Measurements from ENCODE around the gene NOL7. TPM values are rescaled to one million over a fixed set of nuclear protein-coding genes. Genes with fewer than 3 reads are reported as not detected.
A peak's percentile ranks its signal among the peaks of the same experiment; 100 is the strongest.

The NOL7 gene
- total and polyA plus RNA-seq, 10 donors, result 44.6 to 73.6 (median 54.0) TPM

GRCh38 chr6:13638014-13638413 is 22.9 kb downstream of the NOL7 start:
- no peaks in the 10 kb centered on the region for H3K9me3 ChIP-seq
- intact Hi-C loops (cut with DNase I; ENCODE audit: low total_unique reads), result no loop called here
- no peak overlapping the region for H3K4me3 ChIP-seq
- WGBS, 5 donors, result 66 to 96% (median 89%) methylated on average over 1 of the region's 1 CpG
- H3K4me1 ChIP-seq, result peaks cover 0 to 46% (median 12%) of the 10 kb centered on the region in 6 donors
- H3K27me3 ChIP-seq (replicated peaks in 1 of 7), result no peaks in the 10 kb centered on the region
- no peak for DNase-seq
- H3K27ac ChIP-seq, result peak overlapping the region in 6 of 8 donors; percentile 20 to 76 (median 70)
- TF ChIP-seq POLR2A (IDR thresholded peaks at IDR 0.05) (no peak), CTCF (IDR thresholded peaks at IDR 0.05 in 8 of 11, conservative IDR thresholded peaks at IDR 0.05 in 3 of 11) (no peak), POLR2AphosphoS5 (IDR thresholded peaks at IDR 0.05) (no peak)
- H3K36me3 ChIP-seq, result peaks cover 0 to 79% (median 34%) of the 10 kb centered on the region in 6 donors

GRCh38 chr6:13638626-13639025 is 23.5 kb downstream of the NOL7 start:
- 46 to 90% (median 80%) methylated on average over 4 of the region's 4 CpGs for WGBS, 5 donors
- no peaks in the 10 kb centered on the region for H3K27me3 ChIP-seq (replicated peaks in 1 of 7)
- intact Hi-C loops (cut with DNase I; ENCODE audit: low total_unique reads), result no loop called here
- H3K9me3 ChIP-seq, result no peaks in the 10 kb centered on the region
- H3K4me3 ChIP-seq, result no peak overlapping the region
- DNase-seq, result no peak
- peaks cover 0 to 79% (median 35%) of the 10 kb centered on the region in 6 donors for H3K36me3 ChIP-seq
- TF ChIP-seq POLR2A (IDR thresholded peaks at IDR 0.05) (no peak), POLR2AphosphoS5 (IDR thresholded peaks at IDR 0.05) (no peak), CTCF (IDR thresholded peaks at IDR 0.05 in 8 of 11, conservative IDR thresholded peaks at IDR 0.05 in 3 of 11) (no peak)
- peak overlapping the region in 6 of 8 donors; percentile 20 to 76 (median 70) for H3K27ac ChIP-seq
- H3K4me1 ChIP-seq, result peaks cover 0 to 46% (median 12%) of the 10 kb centered on the region in 6 donors

- DNase-seq, result no peak
- H3K27me3 ChIP-seq (replicated peaks in 1 of 7), result no peaks in the 10 kb centered on the region
- WGBS, 5 donors, result 50 to 73% (median 66%) methylated on average over 5 of the region's 5 CpGs
- peak overlapping the region in 2 of 8 donors; percentile 15 to 28 for H3K27ac ChIP-seq
- no peak overlapping the region for H3K4me3 ChIP-seq
- intact Hi-C loops (cut with DNase I; ENCODE audit: low total_unique reads), result no loop called here
- peaks cover 0 to 37% (median 7%) of the 10 kb centered on the region in 6 donors for H3K4me1 ChIP-seq
- TF ChIP-seq POLR2AphosphoS5 (IDR thresholded peaks at IDR 0.05) (no peak), POLR2A (IDR thresholded peaks at IDR 0.05) (no peak), CTCF (IDR thresholded peaks at IDR 0.05 in 8 of 11, conservative IDR thresholded peaks at IDR 0.05 in 3 of 11) (no peak)
- H3K9me3 ChIP-seq, result no peaks in the 10 kb centered on the region
- peaks cover 0 to 82% (median 30%) of the 10 kb centered on the region in 6 donors for H3K36me3 ChIP-seq
Observed at GRCh38 chr6:13641315-13641714, 26.2 kb downstream of the NOL7 start.

- 72 to 92% (median 84%) methylated on average over 3 of the region's 3 CpGs for WGBS, 5 donors
- Histone ChIP-seq H3K27ac (no peak overlapping the region), H3K36me3 (peaks cover 0 to 71% (median 27%) of the 10 kb centered on the region in 6 donors), H3K4me3 (no peak overlapping the region), H3K27me3 (replicated peaks in 1 of 7) (no peaks in the 10 kb centered on the region), H3K4me1 (peaks cover 0 to 27% (median 0%) of the 10 kb centered on the region in 6 donors), H3K9me3 (no peaks in the 10 kb centered on the region)
- DNase-seq, result no peak
- intact Hi-C loops (cut with DNase I; ENCODE audit: low total_unique reads), result no loop called here
- TF ChIP-seq CTCF (IDR thresholded peaks at IDR 0.05 in 8 of 11, conservative IDR thresholded peaks at IDR 0.05 in 3 of 11) (no peak), POLR2A (IDR thresholded peaks at IDR 0.05) (no peak), POLR2AphosphoS5 (IDR thresholded peaks at IDR 0.05) (no peak)
Observed at GRCh38 chr6:13643125-13643524, 28.0 kb downstream of the NOL7 start.

Measured in spleen (tissue), 11 donors.